ENCODE measurements around the gene PNPLA2. TPM values are rescaled to one million over a fixed set of nuclear protein-coding genes. Genes with fewer than 3 reads are reported as not detected.

Gene PNPLA2
- total and polyA plus RNA-seq, 10 of the 15 experiments (the other 5 are each of a cell fraction or from before 2014, with no cell fraction given): 0.19 to 34.0 (median 8.1) TPM

DNA sequence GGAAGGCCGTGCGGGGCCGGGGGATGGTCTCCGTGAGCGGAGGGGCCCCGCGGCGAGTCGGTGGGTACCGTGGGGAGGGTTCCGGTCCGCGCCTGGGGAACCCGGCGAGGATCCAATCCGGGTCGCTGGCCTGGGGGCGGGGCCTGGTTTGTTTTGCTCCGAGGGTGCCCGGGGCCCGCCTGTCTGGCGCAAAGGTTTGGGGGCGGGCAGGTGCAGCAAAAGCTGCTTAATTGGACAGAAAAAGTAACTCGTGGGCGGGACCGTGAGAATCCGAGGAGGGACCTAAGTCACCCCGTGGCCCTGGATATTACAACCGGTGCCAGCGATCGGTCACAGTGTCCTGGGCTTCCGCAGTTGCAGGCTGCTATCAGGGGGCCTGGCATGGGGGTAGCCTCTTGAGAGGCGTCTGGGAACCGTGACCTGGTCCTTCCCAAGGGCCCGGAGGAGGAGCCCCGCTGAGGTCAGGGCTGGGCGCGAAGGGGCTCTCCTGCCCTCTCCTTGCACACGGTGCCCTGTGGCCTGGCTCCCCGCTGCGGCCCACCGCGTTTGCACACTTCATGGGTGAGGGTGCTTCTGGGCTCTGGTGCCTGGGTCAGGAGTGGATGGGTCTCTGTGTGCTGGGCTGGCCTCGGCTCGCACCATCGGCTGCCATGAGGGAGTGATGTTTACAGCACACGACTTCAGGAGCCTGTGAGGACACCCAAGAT, 1.4 kb downstream of the PNPLA2 start (continued):
- TF ChIP-seq, protein P1, sequence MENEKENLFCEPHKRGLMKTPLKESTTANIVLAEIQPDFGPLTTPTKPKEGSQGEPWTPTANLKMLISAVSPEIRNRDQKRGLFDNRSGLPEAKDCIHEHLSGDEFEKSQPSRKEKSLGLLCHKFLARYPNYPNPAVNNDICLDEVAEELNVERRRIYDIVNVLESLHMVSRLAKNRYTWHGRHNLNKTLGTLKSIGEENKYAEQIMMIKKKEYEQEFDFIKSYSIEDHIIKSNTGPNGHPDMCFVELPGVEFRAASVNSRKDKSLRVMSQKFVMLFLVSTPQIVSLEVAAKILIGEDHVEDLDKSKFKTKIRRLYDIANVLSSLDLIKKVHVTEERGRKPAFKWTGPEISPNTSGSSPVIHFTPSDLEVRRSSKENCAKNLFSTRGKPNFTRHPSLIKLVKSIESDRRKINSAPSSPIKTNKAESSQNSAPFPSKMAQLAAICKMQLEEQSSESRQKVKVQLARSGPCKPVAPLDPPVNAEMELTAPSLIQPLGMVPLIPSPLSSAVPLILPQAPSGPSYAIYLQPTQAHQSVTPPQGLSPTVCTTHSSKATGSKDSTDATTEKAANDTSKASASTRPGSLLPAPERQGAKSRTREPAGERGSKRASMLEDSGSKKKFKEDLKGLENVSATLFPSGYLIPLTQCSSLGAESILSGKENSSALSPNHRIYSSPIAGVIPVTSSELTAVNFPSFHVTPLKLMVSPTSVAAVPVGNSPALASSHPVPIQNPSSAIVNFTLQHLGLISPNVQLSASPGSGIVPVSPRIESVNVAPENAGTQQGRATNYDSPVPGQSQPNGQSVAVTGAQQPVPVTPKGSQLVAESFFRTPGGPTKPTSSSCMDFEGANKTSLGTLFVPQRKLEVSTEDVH (IDR thresholded peaks at IDR 0.05; ENCODE audit: low read depth, partially characterized antibody): no peak
- TF ChIP-seq, protein P2, sequence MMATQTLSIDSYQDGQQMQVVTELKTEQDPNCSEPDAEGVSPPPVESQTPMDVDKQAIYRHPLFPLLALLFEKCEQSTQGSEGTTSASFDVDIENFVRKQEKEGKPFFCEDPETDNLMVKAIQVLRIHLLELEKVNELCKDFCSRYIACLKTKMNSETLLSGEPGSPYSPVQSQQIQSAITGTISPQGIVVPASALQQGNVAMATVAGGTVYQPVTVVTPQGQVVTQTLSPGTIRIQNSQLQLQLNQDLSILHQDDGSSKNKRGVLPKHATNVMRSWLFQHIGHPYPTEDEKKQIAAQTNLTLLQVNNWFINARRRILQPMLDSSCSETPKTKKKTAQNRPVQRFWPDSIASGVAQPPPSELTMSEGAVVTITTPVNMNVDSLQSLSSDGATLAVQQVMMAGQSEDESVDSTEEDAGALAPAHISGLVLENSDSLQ (IDR thresholded peaks at IDR 0.05): peak; percentile 33; the same call in 1 of the 2 replicates
- TF ChIP-seq POLR2A (IDR thresholded peaks at IDR 0.05; ENCODE audit: low read depth, low read length): peak; percentile 11; the same call in 1 of the 2 replicates

DNA sequence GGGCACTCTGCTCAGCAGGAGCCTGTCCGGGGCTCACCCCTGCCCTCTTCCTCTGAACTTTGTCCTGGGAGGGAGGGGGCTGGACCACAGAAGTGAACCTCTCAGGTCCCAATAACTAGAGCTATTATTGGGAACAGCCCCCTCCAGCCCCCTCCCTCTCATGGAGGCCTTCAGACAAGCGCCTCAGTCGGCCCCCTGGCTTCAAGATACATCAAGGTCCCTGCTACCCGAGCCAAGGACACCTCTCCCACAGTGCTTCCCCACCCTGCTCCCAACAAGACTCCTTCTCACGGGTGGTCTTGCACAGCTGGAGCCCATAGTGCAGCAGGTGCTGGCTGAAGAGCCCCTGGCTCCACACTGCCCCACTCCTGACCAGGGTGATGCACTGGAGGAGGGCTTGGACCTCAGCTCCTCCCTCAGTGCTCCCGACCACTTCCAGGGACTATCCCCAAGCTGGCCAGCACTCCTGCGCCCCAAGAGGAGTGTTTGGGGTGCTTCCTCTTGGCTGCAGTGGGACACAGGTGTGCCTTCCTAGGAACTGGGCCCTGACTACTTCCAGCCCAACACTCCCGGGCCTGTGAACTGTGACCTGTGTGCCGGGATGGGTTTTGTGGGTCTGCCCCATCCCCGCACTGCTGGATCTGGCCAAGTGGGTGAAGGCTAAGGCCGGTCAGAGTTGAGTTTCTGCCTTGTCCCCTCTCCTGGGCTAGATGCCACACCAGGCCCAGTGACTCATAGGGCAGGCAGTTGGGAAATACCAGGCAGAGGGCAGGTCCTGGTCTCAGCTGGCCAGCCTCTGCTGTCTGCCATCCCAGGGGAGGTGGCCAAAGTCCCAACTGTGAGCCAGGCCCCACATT, 2.2 kb downstream of the PNPLA2 start:
- RAD21 ChIA-PET (ENCODE audit: unreplicated experiment): interaction anchor here (1.9 kb wide), 1 partner anchor 12 kb away, joined by 13 read pairs; the partner anchor contains the start of gene RPLP2
- POLR2A ChIA-PET: interaction anchor here (1.8 to 4.3 kb wide), 5 partner anchors 8 to 23 kb away, joined by 9 to 33 read pairs (median 18); partner anchors contain the start of genes CRACR2B, PIDD1, RPLP2 and TSPAN4
- H4K20me1 ChIP-seq (ENCODE audit: control insufficient read depth, insufficient read depth): no peaks in the 10 kb centered on the region; the same call in 1 of the 2 replicates
- in situ Hi-C loops (cut with MboI): loop anchor here (25.0 kb wide), 1 partner anchor 1566 kb away; the partner anchor contains the start of gene CD81
- H3K27ac ChIP-seq (ENCODE audit: control insufficient read depth, insufficient read depth): 0 out of 2 replicates have a peak overlapping the region, but pooled peaks have one; percentile 73
- no peaks in the 10 kb centered on the region; the same call in 1 of the 2 replicates for H3K4me1 ChIP-seq (ENCODE audit: control insufficient read depth, insufficient read depth, low read length)
- DNase-seq (ENCODE audit: low read depth, low spot score) (no peak), ATAC-seq (no peak), FAIRE-seq (no peak)
- 63% methylated on average over 11 of the region's 11 CpGs for WGBS (ENCODE audit: insufficient coverage, insufficient replicate concordance, low lambda C conversion rate, missing lambda C conversion rate)
- peak overlapping the region; percentile 82 for H3K4me3 ChIP-seq
- intact Hi-C loops (cut with micrococcal nuclease; ENCODE audit: unreplicated experiment): no loop called here
- H3K4me2 ChIP-seq (ENCODE audit: control insufficient read depth, insufficient read depth): peak overlapping the region; percentile 90
- H2AFZ ChIP-seq (ENCODE audit: control insufficient read depth, low read depth, low read length): no peak overlapping the region
- H3K79me2 ChIP-seq (ENCODE audit: control insufficient read depth, insufficient read depth, low read length): peaks cover 5% of the 10 kb centered on the region
- no peaks in the 10 kb centered on the region for H3K9me3 ChIP-seq (replicated peaks; ENCODE audit: control insufficient read depth, insufficient read depth, low read length)
- SMC1A ChIA-PET (ENCODE audit: uncharacterized antibody, unreplicated experiment): interaction anchor here (1.9 kb wide), 1 partner anchor 22 kb away, joined by 5 read pairs; the partner anchor contains the start of genes POLR2L and TSPAN4
- H3K36me3 ChIP-seq (ENCODE audit: control insufficient read depth in 2 of 2, insufficient read depth in 2 of 2, low read length in 1 of 2): peaks cover 0 to 2% of the 10 kb centered on the region in 2 experiments; a peak in 3 of 4 replicates
- CTCF ChIA-PET: no interaction called here
- H3K27me3 ChIP-seq (replicated peaks in 1 of 2; ENCODE audit: control insufficient read depth in 2 of 2, insufficient read depth in 2 of 2, low read length in 1 of 2): no peaks in the 10 kb centered on the region
- H3K9ac ChIP-seq (ENCODE audit: control insufficient read depth, insufficient read depth, low read length): peak overlapping the region; percentile 82
- BruUV-seq (replicated peaks): no TSS peak
- no peak for TF ChIP-seq IKZF1 (conservative IDR thresholded peaks at IDR 0.05)
- TF ChIP-seq, protein P3, sequence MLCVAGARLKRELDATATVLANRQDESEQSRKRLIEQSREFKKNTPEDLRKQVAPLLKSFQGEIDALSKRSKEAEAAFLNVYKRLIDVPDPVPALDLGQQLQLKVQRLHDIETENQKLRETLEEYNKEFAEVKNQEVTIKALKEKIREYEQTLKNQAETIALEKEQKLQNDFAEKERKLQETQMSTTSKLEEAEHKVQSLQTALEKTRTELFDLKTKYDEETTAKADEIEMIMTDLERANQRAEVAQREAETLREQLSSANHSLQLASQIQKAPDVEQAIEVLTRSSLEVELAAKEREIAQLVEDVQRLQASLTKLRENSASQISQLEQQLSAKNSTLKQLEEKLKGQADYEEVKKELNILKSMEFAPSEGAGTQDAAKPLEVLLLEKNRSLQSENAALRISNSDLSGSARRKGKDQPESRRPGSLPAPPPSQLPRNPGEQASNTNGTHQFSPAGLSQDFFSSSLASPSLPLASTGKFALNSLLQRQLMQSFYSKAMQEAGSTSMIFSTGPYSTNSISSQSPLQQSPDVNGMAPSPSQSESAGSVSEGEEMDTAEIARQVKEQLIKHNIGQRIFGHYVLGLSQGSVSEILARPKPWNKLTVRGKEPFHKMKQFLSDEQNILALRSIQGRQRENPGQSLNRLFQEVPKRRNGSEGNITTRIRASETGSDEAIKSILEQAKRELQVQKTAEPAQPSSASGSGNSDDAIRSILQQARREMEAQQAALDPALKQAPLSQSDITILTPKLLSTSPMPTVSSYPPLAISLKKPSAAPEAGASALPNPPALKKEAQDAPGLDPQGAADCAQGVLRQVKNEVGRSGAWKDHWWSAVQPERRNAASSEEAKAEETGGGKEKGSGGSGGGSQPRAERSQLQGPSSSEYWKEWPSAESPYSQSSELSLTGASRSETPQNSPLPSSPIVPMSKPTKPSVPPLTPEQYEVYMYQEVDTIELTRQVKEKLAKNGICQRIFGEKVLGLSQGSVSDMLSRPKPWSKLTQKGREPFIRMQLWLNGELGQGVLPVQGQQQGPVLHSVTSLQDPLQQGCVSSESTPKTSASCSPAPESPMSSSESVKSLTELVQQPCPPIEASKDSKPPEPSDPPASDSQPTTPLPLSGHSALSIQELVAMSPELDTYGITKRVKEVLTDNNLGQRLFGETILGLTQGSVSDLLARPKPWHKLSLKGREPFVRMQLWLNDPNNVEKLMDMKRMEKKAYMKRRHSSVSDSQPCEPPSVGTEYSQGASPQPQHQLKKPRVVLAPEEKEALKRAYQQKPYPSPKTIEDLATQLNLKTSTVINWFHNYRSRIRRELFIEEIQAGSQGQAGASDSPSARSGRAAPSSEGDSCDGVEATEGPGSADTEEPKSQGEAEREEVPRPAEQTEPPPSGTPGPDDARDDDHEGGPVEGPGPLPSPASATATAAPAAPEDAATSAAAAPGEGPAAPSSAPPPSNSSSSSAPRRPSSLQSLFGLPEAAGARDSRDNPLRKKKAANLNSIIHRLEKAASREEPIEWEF (IDR thresholded peaks at IDR 0.05; ENCODE audit: insufficient replicate concordance, low read depth, low read length): no peak
- TF ChIP-seq FOS (IDR thresholded peaks at IDR 0.05; ENCODE audit: borderline replicate concordance, extremely low read depth, insufficient read length): no peak
- no peak for TF ChIP-seq BRCA1 (IDR thresholded peaks at IDR 0.05; ENCODE audit: low read depth, low read length)
- no peak for TF ChIP-seq RFX5 (IDR thresholded peaks at IDR 0.05; ENCODE audit: low read depth, low read length)

All from GM12878 (cell line).